Skin epidermis (tissue), 12 donors: Measurements from ENCODE around the gene CCDC88C.

Experiments used
- H3K27ac ChIP-seq, 21 experiments: fragments of 200-600 bp; sonication (generic) in 11 of 21; one replicate each; pipeline ENCODE4 v1.5.0; 2020; ENCODE audit warnings: mild to moderate bottlenecking in 3 of 21, inconsistent platforms in 2 of 21, moderate library complexity in 2 of 21
- H3K4me3 ChIP-seq, 7 experiments: fragments of 200-600 bp; sonication (generic) in 2 of 7; one replicate each; pipeline ENCODE4 v1.5.0; 2020; ENCODE audit warnings: inconsistent platforms in 2 of 7, mild to moderate bottlenecking in 2 of 7, moderate library complexity in 1 of 7

Gene CCDC88C

DNA sequence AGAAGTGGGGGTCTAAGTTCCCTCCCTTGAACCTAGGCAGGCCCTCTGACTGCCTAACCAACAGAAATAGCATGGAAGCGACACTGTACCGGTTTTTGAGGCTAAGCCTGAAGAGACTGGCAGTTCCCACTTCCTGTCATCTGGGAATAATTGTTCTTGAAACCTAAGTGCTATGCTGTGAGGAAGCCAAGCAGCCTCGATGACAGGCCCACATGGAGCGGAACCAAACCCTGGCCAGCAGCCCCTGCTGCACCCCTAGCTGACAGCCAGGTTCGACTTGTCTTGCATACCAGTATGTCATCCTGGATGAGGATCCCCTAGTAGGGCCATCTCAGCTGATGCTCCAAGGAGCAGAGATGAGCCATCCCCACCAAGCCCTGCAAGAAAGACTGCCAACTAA lies 166.7 kb downstream of the CCDC88C start:
- Histone ChIP-seq H3K27ac (peak overlapping the region in 18 of 21 experiments; percentile 13 to 96 (median 60)), H3K4me3 (no peak overlapping the region)

DNA sequence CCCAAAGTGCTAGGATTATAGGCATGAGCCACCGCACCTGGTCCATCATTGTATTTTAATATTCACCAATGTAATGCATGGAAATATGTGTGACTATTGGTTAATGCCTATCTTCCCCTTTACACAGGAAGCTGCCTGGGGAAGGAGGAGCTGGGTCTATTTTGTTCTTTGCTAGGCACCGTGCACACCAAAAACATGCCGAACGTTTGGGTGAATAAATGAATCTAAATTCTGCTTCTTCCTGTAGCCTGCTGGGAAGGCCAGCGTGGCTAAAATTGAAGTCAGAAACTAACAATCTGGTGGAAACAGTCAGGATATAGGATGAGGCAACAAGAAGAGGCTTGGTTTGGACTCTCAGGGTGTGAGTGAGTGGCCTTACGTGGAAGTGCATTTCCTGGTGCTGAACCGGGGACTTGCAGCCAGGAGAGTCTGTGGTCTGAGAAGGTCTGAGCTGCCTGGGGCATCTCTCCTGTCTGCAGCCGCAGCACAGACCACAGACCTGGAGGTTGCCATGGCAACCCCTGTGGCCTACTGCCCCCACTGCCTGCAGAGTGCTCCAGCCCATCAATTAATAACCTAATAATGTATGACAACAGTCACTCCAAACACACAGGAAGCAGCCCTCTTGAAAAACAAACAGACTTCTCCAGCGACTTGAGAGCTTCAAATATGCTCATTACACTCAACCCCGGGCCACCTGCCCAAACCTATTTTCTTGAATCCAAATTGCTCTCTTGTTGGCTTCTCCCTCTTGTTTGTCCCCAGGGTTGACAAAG lies 167.6 kb downstream of the CCDC88C start:
- Histone ChIP-seq H3K27ac (peak overlapping the region in 20 of 21 experiments; percentile 13 to 96 (median 60)), H3K4me3 (no peak overlapping the region)

DNA sequence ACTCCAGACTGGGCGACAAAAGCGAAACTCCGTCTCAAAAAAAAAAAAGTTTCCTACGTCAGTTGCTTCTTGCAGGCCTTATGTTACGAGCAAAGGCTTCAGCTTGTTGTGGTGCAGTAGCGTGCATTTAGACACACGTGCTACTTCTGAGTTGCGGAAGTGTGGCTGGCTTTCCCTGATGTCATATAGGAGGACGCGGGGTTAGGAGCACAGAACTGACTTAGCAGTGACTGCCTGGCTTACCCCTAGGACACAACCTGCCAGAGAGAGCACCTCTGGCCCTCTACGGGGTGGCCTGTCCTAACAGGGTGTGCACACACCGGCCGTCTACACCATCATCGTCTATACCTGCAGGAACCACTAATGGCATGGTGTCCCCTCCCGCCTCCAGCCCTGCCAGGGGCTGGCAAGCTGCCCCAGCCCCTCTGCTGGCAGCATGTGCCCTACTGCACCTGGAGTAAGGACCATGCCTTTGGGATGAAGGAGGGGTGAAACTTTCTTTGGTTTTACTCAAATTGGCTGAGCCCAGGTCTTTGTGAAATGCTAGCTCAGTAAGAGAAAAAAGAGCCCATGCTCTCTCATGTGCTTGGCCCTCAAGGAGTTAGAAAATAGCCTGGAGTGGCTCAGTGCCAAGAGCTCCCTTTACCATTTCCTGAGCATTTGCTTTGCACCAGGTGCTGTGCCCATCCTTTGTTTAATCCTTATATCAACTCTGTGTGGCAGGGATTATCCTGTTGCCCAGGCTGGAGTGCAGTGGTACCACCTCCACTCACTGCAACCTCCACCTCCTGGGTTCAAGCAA lies 171.4 kb downstream of the CCDC88C start:
- H3K4me3 ChIP-seq: no peak overlapping the region
- peak overlapping the region in 12 of 21 experiments; percentile 8 to 96 (median 72) for H3K27ac ChIP-seq

DNA sequence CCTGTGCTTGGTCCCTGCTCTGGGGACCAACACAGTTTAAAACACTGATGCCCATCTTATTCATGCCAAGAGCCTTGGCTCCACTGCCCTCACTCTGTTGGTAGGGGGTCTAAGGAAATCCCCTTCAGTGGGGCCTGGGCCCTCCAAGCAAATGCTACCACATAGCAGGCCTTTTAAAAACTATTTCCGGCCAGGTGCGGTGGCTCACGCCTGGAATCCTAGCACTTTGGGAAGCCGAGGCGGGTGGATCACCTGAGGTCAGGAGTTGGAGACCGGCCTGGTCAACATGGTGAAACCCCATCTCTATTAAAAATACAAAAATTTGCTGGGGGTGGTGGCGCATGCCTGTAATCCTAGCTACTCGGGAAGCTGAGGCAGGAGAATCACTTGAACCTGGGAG lies 172.0 kb downstream of the CCDC88C start:
- peak overlapping the region; percentile 26 to 96 (median 82) for H3K27ac ChIP-seq
- H3K4me3 ChIP-seq: peak overlapping the region in 1 of 7 experiments; percentile 41

DNA sequence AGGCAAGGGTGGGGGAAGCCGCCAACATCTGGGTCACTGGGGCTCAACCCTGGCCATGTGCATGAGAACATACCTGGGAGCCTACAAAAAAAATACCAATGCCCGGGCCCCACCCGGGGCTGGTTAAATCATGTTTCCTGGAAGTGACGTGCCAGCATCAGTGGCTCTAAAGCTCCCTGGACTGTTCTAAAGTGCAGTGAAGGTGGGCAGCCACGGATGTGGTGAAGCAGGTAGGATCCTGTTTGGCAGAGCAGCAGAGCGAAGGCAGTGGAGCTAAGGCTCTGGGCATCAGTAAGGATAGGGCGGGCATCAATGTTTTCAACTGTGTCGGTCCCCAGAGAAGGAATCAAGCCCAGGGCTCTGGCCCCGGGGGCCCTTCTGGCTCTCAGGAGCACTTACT lies 172.6 kb downstream of the CCDC88C start:
- Histone ChIP-seq H3K4me3 (peak overlapping the region in 5 of 7 experiments; percentile 20 to 41 (median 37)), H3K27ac (peak overlapping the region in 20 of 21 experiments; percentile 49 to 96 (median 84))

DNA sequence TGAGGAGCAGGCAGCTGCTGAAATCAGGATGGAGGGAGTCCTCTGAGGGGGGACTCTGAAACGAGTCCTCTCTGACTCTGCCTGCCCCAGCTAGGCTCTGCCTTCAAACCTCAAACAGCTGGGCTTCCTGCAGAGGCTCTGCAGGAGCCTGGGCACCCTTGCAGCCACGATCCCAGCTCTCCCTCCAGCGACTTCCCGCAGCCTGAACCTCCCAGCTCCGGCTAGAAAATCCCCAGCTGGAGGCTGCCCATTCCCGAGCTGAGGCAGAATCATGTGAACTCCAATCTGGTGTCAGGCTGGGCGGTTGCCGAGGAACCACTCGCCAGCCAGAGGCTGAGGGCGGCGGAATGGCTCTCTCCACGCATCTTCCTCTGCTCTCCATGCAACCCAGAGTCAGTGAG lies 173.1 kb downstream of the CCDC88C start, which contains the start of gene GPR68:
Gene GPR68 (minus strand): TSS at position 204 of the 401 bp plus-strand sequence. CDS start 9,654 bp downstream, outside the sequence.
- H3K27ac ChIP-seq: peak within 1 kb of the TSS; percentile 26 to 96 (median 83)
- peak within 1 kb of the TSS; percentile 13 to 41 (median 31) for H3K4me3 ChIP-seq

DNA sequence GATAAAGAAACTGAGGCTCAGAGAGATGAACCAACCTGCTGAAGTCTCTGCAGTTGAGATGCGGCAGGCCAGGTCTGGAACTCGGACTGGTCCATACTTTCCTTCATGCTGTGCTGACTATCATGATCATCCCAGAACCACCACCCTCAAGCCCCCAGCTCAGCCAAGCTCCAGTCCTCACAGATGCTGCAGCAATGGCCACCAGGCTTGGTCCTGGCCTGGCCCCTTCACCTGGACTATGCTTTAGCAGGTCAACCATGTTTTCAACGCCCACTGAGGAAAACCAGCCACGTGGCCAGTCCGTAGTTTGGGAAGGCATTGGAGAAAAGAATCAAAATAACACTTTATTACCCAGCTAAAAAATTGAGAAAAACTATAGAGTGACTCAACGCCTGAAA lies 174.5 kb downstream of the CCDC88C start:
- peak overlapping the region in 20 of 21 experiments; percentile 34 to 96 (median 82) for H3K27ac ChIP-seq

DNA sequence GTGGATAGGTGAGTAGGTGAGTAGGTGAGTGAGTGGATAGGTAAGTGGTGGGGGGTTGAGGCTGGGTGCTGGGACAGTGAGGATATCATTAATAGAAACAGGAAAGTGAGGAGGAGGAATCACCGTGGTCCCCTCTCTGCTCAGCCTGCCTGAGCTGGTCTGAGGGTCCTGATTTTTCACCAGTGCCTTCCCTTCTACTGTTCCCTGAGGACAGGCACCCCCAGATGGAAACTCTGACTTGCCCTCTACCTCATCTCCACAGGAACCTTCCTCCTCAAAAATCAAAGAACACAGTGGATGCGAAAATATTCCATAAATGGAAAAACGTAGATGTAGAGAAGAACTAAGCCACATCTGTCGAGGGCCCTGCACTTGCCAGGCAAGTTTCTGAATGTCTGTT lies 175.0 kb downstream of the CCDC88C start:
- peak overlapping the region; percentile 14 to 96 (median 82) for H3K27ac ChIP-seq
- peak overlapping the region in 6 of 7 experiments; percentile 13 to 41 (median 34) for H3K4me3 ChIP-seq

More for the DNA sequence above, 174.5 kb downstream of the CCDC88C start:
- peak overlapping the region; percentile 13 to 41 (median 31) for H3K4me3 ChIP-seq

DNA sequence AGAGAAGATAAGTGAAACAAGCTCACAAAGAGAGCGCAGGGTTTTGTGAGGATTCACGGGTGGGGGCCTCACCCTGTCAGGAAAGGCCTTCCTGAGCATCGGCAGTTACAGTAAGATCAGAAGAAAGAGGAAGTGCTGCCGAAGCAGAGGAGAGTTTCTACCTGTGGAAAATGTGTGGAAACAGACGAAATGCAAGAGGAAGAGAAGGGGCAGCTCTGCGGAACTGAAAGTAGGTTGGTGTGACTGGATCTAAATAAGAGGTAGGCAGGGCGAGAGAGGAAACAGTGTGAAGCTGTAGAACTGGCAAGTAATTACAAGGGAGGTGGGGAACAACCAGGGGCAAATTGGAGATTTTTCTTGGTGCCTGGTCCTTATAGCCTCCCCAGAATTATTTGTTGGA lies 175.8 kb downstream of the CCDC88C start:
- Histone ChIP-seq H3K27ac (peak overlapping the region in 20 of 21 experiments; percentile 8 to 96 (median 82)), H3K4me3 (peak overlapping the region; percentile 10 to 41 (median 31))

DNA sequence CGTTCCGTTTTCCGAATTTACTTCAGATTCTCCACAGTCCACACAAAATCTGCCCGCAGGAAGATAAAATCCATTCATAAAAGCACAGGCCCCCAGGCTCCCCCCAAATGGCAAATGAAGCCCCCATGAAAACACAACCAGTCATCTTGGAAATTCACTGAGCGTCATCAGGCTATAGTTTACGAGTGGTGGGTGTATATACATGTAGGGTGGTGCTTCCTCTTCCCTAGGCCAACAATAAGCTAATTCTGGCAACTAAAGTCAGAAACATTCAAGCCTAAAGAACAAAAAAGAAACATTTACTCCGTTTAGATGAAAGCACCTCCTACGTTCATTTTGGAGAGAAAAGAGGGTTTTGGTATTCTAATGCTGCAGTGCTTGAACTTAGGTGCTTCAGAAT lies 179.0 kb downstream of the CCDC88C start:
- Histone ChIP-seq H3K4me3 (no peak overlapping the region), H3K27ac (peak overlapping the region in 11 of 21 experiments; percentile 2 to 96 (median 28))

DNA sequence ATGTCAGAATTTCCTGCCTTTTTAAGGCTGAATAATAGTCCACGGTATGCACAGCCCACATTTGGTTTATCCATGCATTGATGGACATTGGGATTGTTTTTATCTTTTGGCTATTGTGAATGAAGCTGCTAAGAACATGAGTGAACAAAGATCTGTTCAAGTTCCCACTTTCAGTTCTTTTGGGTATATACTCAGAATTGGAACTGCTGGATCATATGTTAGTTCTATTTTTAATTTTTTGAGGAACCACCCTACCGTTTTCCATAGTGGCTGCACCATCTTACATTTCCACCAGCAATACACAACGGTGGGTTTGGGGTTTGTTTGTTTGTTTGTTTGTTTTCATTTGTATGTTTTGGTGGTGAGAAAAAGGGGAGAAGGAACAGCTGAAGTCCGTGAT lies 179.5 kb downstream of the CCDC88C start:
- H3K27ac ChIP-seq: peak overlapping the region in 9 of 21 experiments; percentile 5 to 96 (median 34)
- H3K4me3 ChIP-seq: no peak overlapping the region

DNA sequence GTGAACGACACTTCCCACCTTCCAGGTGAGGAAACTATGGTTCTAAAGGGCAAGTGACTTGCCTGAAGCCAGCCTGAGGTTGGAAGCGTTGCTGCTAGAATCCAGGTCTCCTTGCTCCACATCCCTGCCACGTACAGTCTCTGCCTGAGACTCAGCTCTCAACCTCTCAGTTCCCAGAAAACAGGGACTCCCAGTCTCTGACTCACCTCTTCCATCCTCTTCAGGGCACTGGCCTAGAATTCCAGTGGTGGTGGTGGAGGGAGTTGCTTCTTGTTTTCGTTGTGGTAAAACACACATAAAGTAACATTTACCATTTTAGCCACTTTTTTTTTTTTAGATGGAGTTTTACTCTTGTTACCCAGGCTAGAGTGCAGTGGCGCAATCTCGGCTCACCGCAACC lies 180.4 kb downstream of the CCDC88C start:
- Histone ChIP-seq H3K4me3 (no peak overlapping the region), H3K27ac (peak overlapping the region in 7 of 21 experiments; percentile 18 to 96 (median 32))

DNA sequence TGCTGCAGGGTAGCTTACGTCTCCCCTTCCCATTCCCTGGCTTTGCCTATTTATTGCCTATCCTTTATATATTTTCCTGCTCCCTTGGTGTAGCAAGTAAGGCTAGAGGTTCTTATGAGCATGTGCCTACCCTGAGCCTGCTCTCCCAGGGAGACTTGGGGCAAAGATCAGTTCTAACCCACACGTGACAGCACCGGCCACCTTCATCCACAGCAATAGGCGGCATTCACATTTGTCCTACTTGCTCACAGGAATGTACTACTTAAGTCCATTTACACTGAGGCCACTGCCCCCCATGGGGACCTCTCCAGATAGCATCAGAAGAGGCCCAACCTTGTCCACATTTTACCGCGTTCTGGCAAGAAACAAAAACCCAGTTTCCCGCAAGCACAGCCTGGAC lies 181.8 kb downstream of the CCDC88C start:
- no peak overlapping the region for H3K4me3 ChIP-seq
- H3K27ac ChIP-seq: peak overlapping the region in 1 of 21 experiments; percentile 19

DNA sequence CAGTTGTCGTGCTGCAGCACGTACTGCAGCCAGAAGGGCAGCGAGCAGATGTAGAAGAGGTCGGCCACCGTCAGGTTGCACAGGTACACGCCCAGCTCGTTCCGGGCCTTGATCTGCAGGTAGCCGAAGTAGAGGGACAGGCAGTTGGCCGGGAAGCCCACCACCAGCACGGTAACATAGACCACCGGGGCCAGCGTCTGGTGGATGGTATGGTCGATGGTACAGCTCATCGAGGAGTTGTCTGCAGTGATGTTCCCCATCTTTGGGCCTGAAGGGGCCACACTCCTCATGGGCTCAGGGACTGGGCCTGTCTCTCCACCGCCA lies 182.9 kb downstream of the CCDC88C start:
- H3K27ac ChIP-seq: no peak overlapping the region
- H3K4me3 ChIP-seq: no peak overlapping the region

DNA sequence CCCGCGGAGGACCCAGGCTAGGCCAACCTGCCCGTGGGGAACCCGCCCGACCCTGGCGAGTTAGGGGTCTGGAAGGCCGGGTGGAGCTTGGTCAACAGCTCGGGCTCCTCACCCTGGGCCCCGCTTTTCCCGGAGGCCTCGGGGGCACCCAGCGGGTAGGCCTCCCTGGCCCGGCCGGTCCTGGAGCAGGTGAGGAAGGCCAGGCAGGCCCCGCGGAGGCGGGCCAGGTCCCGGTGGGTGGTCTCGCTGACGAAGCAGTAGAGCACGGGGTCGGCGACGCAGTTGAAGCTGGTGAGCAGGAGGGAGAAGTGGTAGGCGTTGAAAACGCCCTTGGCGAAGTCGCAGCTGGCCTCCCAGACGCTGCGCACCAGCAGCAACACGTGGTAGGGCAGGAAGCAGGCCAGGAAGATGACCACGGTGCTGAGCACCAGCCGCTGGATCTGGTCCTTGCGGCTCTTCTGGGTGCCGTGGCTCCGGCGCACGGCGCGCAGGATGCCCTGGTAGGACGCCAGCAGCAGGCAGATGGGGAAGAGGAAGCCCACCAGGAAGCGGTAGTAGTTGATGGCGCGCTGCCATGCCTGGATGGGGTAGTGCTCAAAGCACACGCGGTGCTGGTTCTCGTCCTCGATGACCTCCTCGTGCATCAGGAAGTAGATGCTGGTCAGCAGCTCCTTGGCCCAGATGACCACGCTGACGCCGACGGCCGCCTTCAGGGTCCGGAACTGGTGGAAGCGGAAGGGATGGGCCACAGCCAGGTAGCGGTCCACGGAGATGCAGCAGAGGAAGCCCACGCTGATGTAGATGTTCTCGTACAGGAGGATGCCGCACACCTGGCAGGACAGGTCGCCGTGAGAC lies 183.5 kb downstream of the CCDC88C start:
- no peak overlapping the region for H3K4me3 ChIP-seq
- H3K27ac ChIP-seq: peak overlapping the region in 2 of 21 experiments; percentile 22 to 92

DNA sequence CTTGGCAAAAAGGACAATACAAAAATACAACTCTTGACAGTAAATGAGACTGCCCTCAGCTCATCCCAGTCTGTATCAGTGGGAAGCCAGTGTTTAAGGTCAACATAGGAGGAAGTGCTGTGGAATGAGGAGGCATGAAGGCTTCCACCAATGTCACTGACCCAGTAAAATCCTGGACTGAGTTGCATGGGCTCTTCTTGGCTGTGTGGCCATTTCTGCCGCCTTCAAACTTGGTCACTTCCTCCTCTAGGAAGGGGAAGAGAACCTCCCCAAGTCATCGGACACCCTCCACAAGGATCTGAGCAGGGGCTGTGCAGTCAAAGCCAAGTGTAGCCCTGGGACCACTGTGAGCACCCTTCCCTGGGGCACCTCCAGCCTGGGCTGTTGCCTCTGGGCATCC lies 185.0 kb downstream of the CCDC88C start:
- H3K27ac ChIP-seq: peak overlapping the region in 15 of 21 experiments; percentile 1 to 94 (median 47)
- H3K4me3 ChIP-seq: no peak overlapping the region

DNA sequence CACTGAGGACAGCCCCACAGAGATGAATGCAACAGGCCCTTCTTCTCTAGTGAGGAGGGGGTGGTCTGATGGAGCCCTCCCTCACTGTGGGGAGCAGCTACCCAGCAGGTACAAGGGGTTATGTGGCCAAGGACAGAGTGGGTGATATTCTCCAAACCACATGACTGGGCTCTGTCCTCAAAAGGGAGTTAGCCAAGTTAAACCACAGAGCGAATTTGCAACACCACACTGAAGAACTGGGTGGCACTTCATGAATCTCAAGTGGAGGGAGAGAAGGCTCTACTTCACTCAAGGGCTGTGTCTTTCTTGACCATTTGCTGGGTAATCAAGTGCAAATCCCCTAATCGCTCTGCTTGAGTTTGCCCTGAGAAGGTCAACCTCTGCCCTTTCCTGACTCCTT lies 185.6 kb downstream of the CCDC88C start:
- peak overlapping the region in 17 of 21 experiments; percentile 18 to 94 (median 57) for H3K27ac ChIP-seq
- no peak overlapping the region for H3K4me3 ChIP-seq

DNA sequence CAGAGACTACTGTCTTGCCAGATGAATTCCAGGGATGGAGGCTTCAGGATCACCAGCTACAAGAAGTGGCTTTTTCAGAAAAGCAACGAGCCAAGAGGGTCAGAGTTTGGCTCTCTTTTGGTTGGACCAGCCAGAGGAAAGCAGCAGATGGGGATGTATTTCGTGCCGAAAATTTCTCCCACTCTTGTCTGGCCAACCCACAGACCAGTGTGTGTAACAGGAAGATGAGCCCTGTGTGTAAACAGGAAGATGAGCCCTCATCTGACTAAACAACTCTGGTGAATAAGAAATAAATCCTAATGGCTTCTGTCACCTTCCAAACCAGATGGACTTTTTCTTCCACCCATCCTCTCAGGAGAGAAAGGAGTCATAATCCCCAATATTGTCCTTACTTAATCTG lies 186.2 kb downstream of the CCDC88C start:
- Histone ChIP-seq H3K4me3 (no peak overlapping the region), H3K27ac (peak overlapping the region in 16 of 21 experiments; percentile 3 to 94 (median 60))

DNA sequence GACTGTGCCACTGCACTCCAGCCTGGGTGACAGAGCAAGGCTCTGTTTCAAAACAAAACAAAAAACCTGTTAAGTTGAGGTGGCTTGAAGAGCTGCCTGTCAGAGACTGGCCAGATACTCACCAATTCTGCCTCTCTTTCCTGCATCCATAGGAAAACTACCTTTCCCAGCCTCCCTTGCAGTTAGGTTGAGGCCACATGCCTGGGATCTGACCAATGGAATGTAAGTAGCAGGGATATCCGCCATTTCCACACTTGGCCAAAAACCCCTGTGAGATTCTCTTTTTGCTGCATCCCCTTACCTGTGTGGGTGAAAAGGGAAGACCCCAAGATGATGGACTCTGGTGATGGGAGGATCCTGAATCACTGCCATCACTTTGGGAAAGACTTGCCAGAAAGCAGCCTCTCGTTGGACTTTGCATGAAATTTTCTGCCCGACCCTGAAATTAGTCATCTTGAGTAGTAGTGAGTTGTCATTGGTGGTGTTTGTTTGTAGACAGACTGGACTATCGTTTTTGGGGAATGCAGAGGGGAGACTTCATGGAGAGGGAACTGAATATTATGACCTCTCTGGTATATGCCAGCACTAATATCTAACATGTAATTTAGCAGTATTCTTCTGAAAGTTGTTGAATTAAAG lies 187.1 kb downstream of the CCDC88C start:
- Histone ChIP-seq H3K4me3 (no peak overlapping the region), H3K27ac (peak overlapping the region in 16 of 21 experiments; percentile 2 to 94 (median 60))
